SK-N-SH (cell line): ENCODE data around the gene FOXP2. TPM values are rescaled to one million over a fixed set of nuclear protein-coding genes. Genes with fewer than 3 reads are reported as not detected.

Source experiments
- CTCF ChIA-PET: fragments of 300-600, 350-600 bp; formaldehyde crosslinking; extraction: SDS; loops from one replicate; lab custom pipeline; 2021; lab: Yijun Ruan, JAX
- POLR2A ChIA-PET: fragments of 350-600 bp; sonication (Branson Sonifier 250); formaldehyde crosslinking; extraction: SDS; loops from one replicate; lab custom pipeline; 2020; ENCODE audit warnings: antibody characterized with exemption, inconsistent platforms; lab: Yijun Ruan, JAX
- DNase-seq: peaks from one replicate; pipeline ENCODE4 v3.0.0; 2012
- H2AFZ ChIP-seq: fragments of 200-600 bp; sonication (generic); 2 replicates; pipeline ENCODE4 v1.8.1; 2016; ENCODE audit warnings: antibody characterized with exemption, mild to moderate bottlenecking, low read depth
- H3F3A ChIP-seq: fragments of 200-600 bp; sonication (generic); replicated peaks from 2 replicates; pipeline ENCODE3; 2016; ENCODE audit warnings: antibody characterized with exemption, mild to moderate bottlenecking; ENCODE audit not compliant: insufficient read depth
- H3K27ac ChIP-seq, 2 experiments: fragments of 200-500 bp in 1 of 2; fragments of 200-600 bp in 1 of 2; sonication (Bioruptor generic) in 1 of 2; sonication (generic), shearing (Covaris generic) in 1 of 2; 2 replicates each; pipeline versions ENCODE4 v1.5.1 to v1.6.1; 2014 to 2016; ENCODE audit warnings: low read depth in 2 of 2, inconsistent platforms in 1 of 2, low read length in 1 of 2, mild to moderate bottlenecking in 1 of 2, mixed read lengths in 1 of 2
- H3K27me3 ChIP-seq: fragments of 200-600 bp; sonication (generic), shearing (Covaris generic); 2 replicates; pipeline ENCODE4 v1.6.1; 2016; ENCODE audit warnings: mixed run types; ENCODE audit not compliant: insufficient read depth
- H3K36me3 ChIP-seq, 2 experiments: fragments of 200-500 bp in 1 of 2; fragments of 200-600 bp in 1 of 2; sonication (Bioruptor generic) in 1 of 2; sonication (generic) in 1 of 2; replicated peaks in 1 of 2; 2 replicates each; pipeline versions ENCODE3 to v1.5.1; 2014 to 2016; ENCODE audit warnings: low read length in 1 of 2, mild to moderate bottlenecking in 1 of 2; ENCODE audit not compliant: insufficient read depth in 2 of 2, control insufficient read depth in 1 of 2
- H3K4me1 ChIP-seq, 2 experiments: fragments of 200-500 bp in 1 of 2; fragments of 200-600 bp in 1 of 2; sonication (Bioruptor generic) in 1 of 2; sonication (generic), shearing (Covaris generic) in 1 of 2; 2 replicates each; pipeline versions ENCODE4 v1.5.1 to v1.6.1; 2014 to 2016; ENCODE audit warnings: low read depth in 1 of 2, low read length in 1 of 2, mixed run types in 1 of 2; ENCODE audit not compliant: insufficient read depth in 2 of 2, control insufficient read depth in 1 of 2
- H3K4me2 ChIP-seq: fragments of 200-600 bp; sonication (generic), shearing (Covaris generic); 2 replicates; pipeline ENCODE4 v1.6.1; 2017; ENCODE audit warnings: mixed run types
- H3K4me3 ChIP-seq, 2 experiments: fragments of 200-500 bp in 1 of 2; fragments of 200-600 bp in 1 of 2; sonication (Bioruptor generic) in 1 of 2; sonication (generic), shearing (Covaris generic) in 1 of 2; 2 replicates each; pipeline versions ENCODE4 v1.5.1 to v1.8.1; 2014 to 2016; ENCODE audit warnings: low read depth in 2 of 2, inconsistent platforms in 1 of 2, low read length in 1 of 2, mild to moderate bottlenecking in 1 of 2, mixed read lengths in 1 of 2, moderate library complexity in 1 of 2
- H3K79me2 ChIP-seq: fragments of 200-600 bp; sonication (generic); 2 replicates; pipeline ENCODE4 v1.8.1; 2017; ENCODE audit warnings: mild to moderate bottlenecking; ENCODE audit not compliant: insufficient read depth
- H3K9ac ChIP-seq: fragments of 200-600 bp; sonication (generic); 2 replicates; pipeline ENCODE4 v1.6.1; 2017; ENCODE audit warnings: mixed run types
- H3K9me2 ChIP-seq: fragments of 200-600 bp; sonication (generic); 2 replicates; pipeline ENCODE4 v1.6.1; 2017; ENCODE audit warnings: mixed run types
- H3K9me3 ChIP-seq: fragments of 200-600 bp; sonication (generic); 2 replicates; pipeline ENCODE4 v1.6.1; 2017; ENCODE audit warnings: mixed run types, mild to moderate bottlenecking, moderate library complexity
- H4K20me1 ChIP-seq: fragments of 200-600 bp; sonication (generic); 2 replicates; pipeline ENCODE4 v1.6.1; 2017; ENCODE audit warnings: mild to moderate bottlenecking, mixed run types; ENCODE audit not compliant: insufficient read depth
- CHD2 ChIP-seq: fragments of 150-350 bp; IDR thresholded peaks from 2 replicates; pipeline ENCODE4 v1.6.1; 2018; ENCODE audit warnings: low read length; ENCODE audit not compliant: partially characterized antibody
- ELF1 ChIP-seq: IDR thresholded peaks from 2 replicates; pipeline ENCODE4 v1.4.0; 2012
- EZH2phosphoT487 ChIP-seq: fragments of 200-600 bp; sonication (generic); IDR thresholded peaks from 2 replicates; pipeline ENCODE4 v1.6.1; 2017; ENCODE audit warnings: low read depth, mixed run types, mild to moderate bottlenecking, antibody characterized with exemption, moderate library complexity, borderline replicate concordance
- FOXJ3 ChIP-seq: sonication (generic); formaldehyde crosslinking; IDR thresholded peaks from 2 replicates; pipeline ENCODE4 v1.5.1; 2020; ENCODE audit warnings: mild to moderate bottlenecking, missing genetic modification reagents
- GABPA ChIP-seq: IDR thresholded peaks from 2 replicates; pipeline ENCODE4 v1.4.0; 2012; ENCODE audit warnings: low read depth, mild to moderate bottlenecking
- GATA2 ChIP-seq: sonication (generic); formaldehyde crosslinking; IDR thresholded peaks from 2 replicates; pipeline ENCODE4 v1.5.0; 2020; ENCODE audit warnings: mild to moderate bottlenecking, missing genetic modification reagents
- JUND ChIP-seq: IDR thresholded peaks from 2 replicates; pipeline ENCODE4 v1.4.0; 2012
- MAX ChIP-seq: IDR thresholded peaks from 2 replicates; pipeline ENCODE4 v1.4.0; 2012; ENCODE audit warnings: low read depth
- NFIC ChIP-seq: IDR thresholded peaks from 2 replicates; pipeline ENCODE4 v1.4.0; 2012; ENCODE audit warnings: borderline replicate concordance
- PBX3 ChIP-seq: IDR thresholded peaks from 2 replicates; pipeline ENCODE4; 2012
- RCOR1 ChIP-seq: fragments of 150-350 bp; IDR thresholded peaks from 2 replicates; pipeline ENCODE4 v1.6.1; 2017; ENCODE audit warnings: antibody characterized with exemption, low read length
- REST ChIP-seq: IDR thresholded peaks from 2 replicates; pipeline ENCODE4 v1.6.1; 2012; ENCODE audit warnings: mild to moderate bottlenecking, low read depth, low read length, moderate library complexity
- RFX5 ChIP-seq: IDR thresholded peaks from 2 replicates; pipeline ENCODE4 v1.6.1; 2012; ENCODE audit warnings: mild to moderate bottlenecking, improper control_type of control experiment, low read length
- SIN3A ChIP-seq: IDR thresholded peaks from 2 replicates; pipeline ENCODE4 v1.6.1; 2012; ENCODE audit warnings: low read depth, mild to moderate bottlenecking, low read length, moderate library complexity, borderline replicate concordance
- SMC3 ChIP-seq: IDR thresholded peaks from 2 replicates; pipeline ENCODE4 v1.6.1; 2012; ENCODE audit warnings: low read depth, low read length, improper control_type of control experiment
- TAF1 ChIP-seq: IDR thresholded peaks from 2 replicates; pipeline ENCODE4 v1.6.1; 2012; ENCODE audit warnings: low read depth, mild to moderate bottlenecking, low read length, moderate library complexity, borderline replicate concordance
- TCF12 ChIP-seq: IDR thresholded peaks from 2 replicates; pipeline ENCODE4 v1.4.0; 2012
- TEAD4 ChIP-seq: IDR thresholded peaks from 2 replicates; pipeline ENCODE4 v1.4.0; 2012; ENCODE audit warnings: mild to moderate bottlenecking, borderline replicate concordance; ENCODE audit not compliant: insufficient read depth
- ZBTB33 ChIP-seq: IDR thresholded peaks from 2 replicates; pipeline ENCODE4 v1.4.0; 2012; ENCODE audit warnings: low read depth, borderline replicate concordance
- WGBS: methylation state at CpG from one replicate; pipeline ENCODE4 v1.1.6; 2017; ENCODE audit warnings: low lambda C conversion rate; 5-methylcytosine and 5-hydroxymethylcytosine counted together
- polyA plus RNA-seq, 3 experiments: library from polyadenylated mRNA; depleted of rRNA; stranded (reverse); fragments of >200 nt; gene quantifications; 2 replicates each; pipeline ENCODE4 v1.2.3, GENCODE V29; 2012
- TF ChIP-seq, protein P1 (sequence below): fragments of 150-350 bp; IDR thresholded peaks from 2 replicates; pipeline ENCODE4 v1.6.1; 2016; ENCODE audit warnings: mild to moderate bottlenecking, low read depth, low read length
- TF ChIP-seq, protein P2 (sequence below): fragments of 200-600 bp; sonication (generic); IDR thresholded peaks from 2 replicates; pipeline ENCODE4 v1.6.1; 2017; ENCODE audit warnings: antibody characterized with exemption, mild to moderate bottlenecking, moderate library complexity
- TF ChIP-seq, protein P3 (sequence below): IDR thresholded peaks from 2 replicates; pipeline ENCODE4 v1.4.0; 2012; ENCODE audit warnings: low read depth, borderline replicate concordance

Gene FOXP2
- polyA plus RNA-seq, 1 of the 3 experiments (the other 2 are of a cell fraction) = not detected

- no peak for TF ChIP-seq TAF1
- no peak for TF ChIP-seq SIN3A
- no peak for TF ChIP-seq GABPA
- TF ChIP-seq ELF1 = no peak
These were observed 241.9 kb downstream of the FOXP2 start (continued) for GRCh38 chr7:114656466-114656865.

GRCh38 chr7:114657279-114657678 lies 242.7 kb downstream of the FOXP2 start:
- Histone ChIP-seq H3K27ac (no peak overlapping the region), H2AFZ (no peak overlapping the region), H3K9me2 (no peaks in the 10 kb centered on the region), H3K4me2 (no peak overlapping the region), H3K9ac (no peak overlapping the region), H4K20me1 (no peaks in the 10 kb centered on the region), H3F3A (no peaks in the 10 kb centered on the region), H3K4me3 (no peak overlapping the region), H3K4me1 (no peaks in the 10 kb centered on the region; a peak in 2 of 4 replicates), H3K27me3 (no peaks in the 10 kb centered on the region), H3K9me3 (no peaks in the 10 kb centered on the region), H3K36me3 (no peaks in the 10 kb centered on the region), H3K79me2 (no peaks in the 10 kb centered on the region)
- WGBS = 10% methylated on average over 2 of the region's 2 CpGs
- no peak for TF ChIP-seq TEAD4
- no peak for TF ChIP-seq PBX3
- TF ChIP-seq EZH2phosphoT487 = no peak
- no peak for TF ChIP-seq FOXJ3 (CRISPR knock-in tag)
- no peak for TF ChIP-seq NFIC
- no peak for TF ChIP-seq RFX5
- TF ChIP-seq CHD2 = no peak
- TF ChIP-seq, protein P1, sequence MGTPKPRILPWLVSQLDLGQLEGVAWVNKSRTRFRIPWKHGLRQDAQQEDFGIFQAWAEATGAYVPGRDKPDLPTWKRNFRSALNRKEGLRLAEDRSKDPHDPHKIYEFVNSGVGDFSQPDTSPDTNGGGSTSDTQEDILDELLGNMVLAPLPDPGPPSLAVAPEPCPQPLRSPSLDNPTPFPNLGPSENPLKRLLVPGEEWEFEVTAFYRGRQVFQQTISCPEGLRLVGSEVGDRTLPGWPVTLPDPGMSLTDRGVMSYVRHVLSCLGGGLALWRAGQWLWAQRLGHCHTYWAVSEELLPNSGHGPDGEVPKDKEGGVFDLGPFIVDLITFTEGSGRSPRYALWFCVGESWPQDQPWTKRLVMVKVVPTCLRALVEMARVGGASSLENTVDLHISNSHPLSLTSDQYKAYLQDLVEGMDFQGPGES = no peak
- no peak for TF ChIP-seq SIN3A
- TF ChIP-seq REST = no peak
- TF ChIP-seq, protein P2, sequence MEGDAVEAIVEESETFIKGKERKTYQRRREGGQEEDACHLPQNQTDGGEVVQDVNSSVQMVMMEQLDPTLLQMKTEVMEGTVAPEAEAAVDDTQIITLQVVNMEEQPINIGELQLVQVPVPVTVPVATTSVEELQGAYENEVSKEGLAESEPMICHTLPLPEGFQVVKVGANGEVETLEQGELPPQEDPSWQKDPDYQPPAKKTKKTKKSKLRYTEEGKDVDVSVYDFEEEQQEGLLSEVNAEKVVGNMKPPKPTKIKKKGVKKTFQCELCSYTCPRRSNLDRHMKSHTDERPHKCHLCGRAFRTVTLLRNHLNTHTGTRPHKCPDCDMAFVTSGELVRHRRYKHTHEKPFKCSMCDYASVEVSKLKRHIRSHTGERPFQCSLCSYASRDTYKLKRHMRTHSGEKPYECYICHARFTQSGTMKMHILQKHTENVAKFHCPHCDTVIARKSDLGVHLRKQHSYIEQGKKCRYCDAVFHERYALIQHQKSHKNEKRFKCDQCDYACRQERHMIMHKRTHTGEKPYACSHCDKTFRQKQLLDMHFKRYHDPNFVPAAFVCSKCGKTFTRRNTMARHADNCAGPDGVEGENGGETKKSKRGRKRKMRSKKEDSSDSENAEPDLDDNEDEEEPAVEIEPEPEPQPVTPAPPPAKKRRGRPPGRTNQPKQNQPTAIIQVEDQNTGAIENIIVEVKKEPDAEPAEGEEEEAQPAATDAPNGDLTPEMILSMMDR = no peak
- TF ChIP-seq TCF12 = no peak
- TF ChIP-seq SMC3 = no peak
- TF ChIP-seq GATA2 = no peak
- TF ChIP-seq JUND = no peak
- no peak for TF ChIP-seq ZBTB33
- no peak for TF ChIP-seq MAX
- TF ChIP-seq TAF1 = no peak
- TF ChIP-seq, protein P3, sequence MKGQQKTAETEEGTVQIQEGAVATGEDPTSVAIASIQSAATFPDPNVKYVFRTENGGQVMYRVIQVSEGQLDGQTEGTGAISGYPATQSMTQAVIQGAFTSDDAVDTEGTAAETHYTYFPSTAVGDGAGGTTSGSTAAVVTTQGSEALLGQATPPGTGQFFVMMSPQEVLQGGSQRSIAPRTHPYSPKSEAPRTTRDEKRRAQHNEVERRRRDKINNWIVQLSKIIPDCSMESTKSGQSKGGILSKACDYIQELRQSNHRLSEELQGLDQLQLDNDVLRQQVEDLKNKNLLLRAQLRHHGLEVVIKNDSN = no peak
- TF ChIP-seq RCOR1 = no peak
- POLR2A ChIA-PET = no interaction called here
- CTCF ChIA-PET = no interaction called here
- no peak for DNase-seq
